HUES6 (cell line): ENCODE results near the gene MST1.

Experiments used
- H3K27ac ChIP-seq: 2 replicates; pipeline ENCODE4 v1.7.0; 2013; ENCODE audit warnings: low read depth, mild to moderate bottlenecking, low read length, inconsistent platforms
- H3K27me3 ChIP-seq: 2 replicates; pipeline ENCODE4 v1.6.1; 2013; ENCODE audit warnings: low read length; ENCODE audit not compliant: control insufficient read depth, insufficient read depth
- H3K36me3 ChIP-seq: 2 replicates; pipeline ENCODE4 v1.6.1; 2013; ENCODE audit warnings: low read length; ENCODE audit not compliant: control insufficient read depth, insufficient read depth
- H3K4me1 ChIP-seq: 2 replicates; pipeline ENCODE4 v1.6.1; 2013; ENCODE audit warnings: low read length; ENCODE audit not compliant: control insufficient read depth, insufficient read depth
- H3K4me3 ChIP-seq: 2 replicates; pipeline ENCODE4 v1.5.1; 2013; ENCODE audit warnings: low read depth, low read length
- H3K9ac ChIP-seq: one replicate; pipeline ENCODE4 v1.6.1; 2013; ENCODE audit warnings: mild to moderate bottlenecking, low read length
- H3K9me3 ChIP-seq: 2 replicates; pipeline ENCODE4 v1.6.1; 2013; ENCODE audit warnings: low read depth, low read length; ENCODE audit not compliant: control insufficient read depth, insufficient read depth

Gene MST1

GRCh38 chr3:49689046-49689907 lies at the start of gene MST1, which contains the start of gene RNF123:
Gene MST1, minus strand, starts transcription at chr3:49689474. Its CDS starts 783 bp downstream, at chr3:49688691.
Gene RNF123, plus strand, starts transcription at chr3:49689557. Its CDS starts 1,609 bp downstream, at chr3:49691166.
- Histone ChIP-seq H3K27ac (no peak within 1 kb of the TSS), H3K9me3 (no peaks in the 10 kb centered on the region), H3K4me1 (peaks cover 6% of the 10 kb centered on the region; the same call in 1 of the 2 replicates), H3K27me3 (no peaks in the 10 kb centered on the region), H3K36me3 (peaks cover 5% of the 10 kb centered on the region), H3K4me3 (peak within 1 kb of the TSS; percentile 86), H3K9ac (peak within 1 kb of the TSS; percentile 84)

GRCh38 chr3:49738067-49738713 lies 48.9 kb upstream of the MST1 start:
- Histone ChIP-seq H3K9me3 (no peaks in the 10 kb centered on the region), H3K4me3 (no peak overlapping the region), H3K27ac (no peak overlapping the region), H3K9ac (no peak overlapping the region), H3K36me3 (peaks cover 57% of the 10 kb centered on the region), H3K27me3 (no peaks in the 10 kb centered on the region), H3K4me1 (no peaks in the 10 kb centered on the region)

DNA sequence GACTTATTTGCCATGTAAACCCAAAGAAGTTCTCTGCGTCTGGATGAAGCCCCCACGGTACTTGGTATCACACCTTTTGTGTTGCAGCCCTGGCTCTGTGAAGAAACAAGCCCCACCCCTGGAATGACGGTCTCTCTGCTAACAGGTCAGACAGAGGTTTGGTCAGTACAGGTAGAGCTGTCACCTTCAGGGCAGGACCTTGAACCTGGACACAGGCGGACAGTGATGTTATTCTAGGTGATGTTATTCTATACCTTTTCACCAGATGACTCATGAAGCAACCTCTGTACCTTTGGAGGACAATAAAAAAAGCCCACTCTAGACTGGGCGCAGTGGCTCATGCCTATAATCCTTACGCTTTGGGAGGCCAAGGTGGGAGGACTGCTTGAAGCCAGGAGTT lies 45.5 kb upstream of the MST1 start:
- Histone ChIP-seq H3K9ac (no peak overlapping the region), H3K27ac (no peak overlapping the region), H3K4me1 (no peaks in the 10 kb centered on the region), H3K4me3 (no peak overlapping the region), H3K27me3 (no peaks in the 10 kb centered on the region), H3K36me3 (peaks cover 73% of the 10 kb centered on the region), H3K9me3 (no peaks in the 10 kb centered on the region)

GRCh38 chr3:49733551-49733950 lies 44.3 kb upstream of the MST1 start:
- no peak overlapping the region for H3K9ac ChIP-seq
- H3K4me3 ChIP-seq = no peak overlapping the region
- H3K9me3 ChIP-seq = no peaks in the 10 kb centered on the region
- peaks cover 70% of the 10 kb centered on the region for H3K36me3 ChIP-seq
- H3K27me3 ChIP-seq = no peaks in the 10 kb centered on the region
- no peaks in the 10 kb centered on the region for H3K4me1 ChIP-seq
- no peak overlapping the region for H3K27ac ChIP-seq

GRCh38 chr3:49732597-49732996 lies 43.3 kb upstream of the MST1 start:
- Histone ChIP-seq H3K4me1 (no peaks in the 10 kb centered on the region), H3K9ac (no peak overlapping the region), H3K36me3 (peaks cover 67% of the 10 kb centered on the region), H3K27me3 (no peaks in the 10 kb centered on the region), H3K4me3 (no peak overlapping the region), H3K9me3 (no peaks in the 10 kb centered on the region), H3K27ac (no peak overlapping the region)

DNA sequence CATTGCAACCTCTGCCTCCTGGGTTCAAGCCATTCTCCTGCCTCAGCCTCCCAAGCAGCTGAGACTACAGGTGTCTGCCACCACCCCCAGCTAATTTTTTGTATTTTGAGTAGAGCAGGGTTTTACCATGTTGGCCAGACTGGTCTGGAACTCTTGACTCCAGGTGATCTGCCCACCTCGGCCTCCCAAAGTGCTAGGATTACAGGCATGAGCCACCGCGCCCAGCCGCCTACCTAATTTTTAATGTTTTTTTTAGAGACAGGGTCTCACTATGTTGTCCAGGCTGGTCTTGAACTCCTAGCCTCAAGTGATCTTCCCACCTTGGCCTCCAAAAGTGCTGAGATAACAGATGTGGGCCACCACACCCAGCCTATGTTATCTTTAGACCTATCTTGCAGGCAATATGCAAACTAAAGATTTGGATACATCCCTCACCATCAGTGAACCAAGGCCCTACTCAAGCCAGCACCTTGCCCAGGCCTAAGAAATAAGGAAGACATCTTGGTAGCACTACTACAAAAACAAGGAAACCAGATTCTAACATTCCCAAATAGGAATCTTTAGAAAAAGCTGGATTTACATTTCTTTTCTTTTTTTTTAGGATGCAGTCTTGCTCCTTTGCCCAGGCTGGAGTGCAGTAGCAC lies 40.8 kb upstream of the MST1 start:
- Histone ChIP-seq H3K36me3 (peaks cover 64% of the 10 kb centered on the region), H3K4me1 (no peaks in the 10 kb centered on the region), H3K9me3 (no peaks in the 10 kb centered on the region), H3K9ac (no peak overlapping the region), H3K4me3 (no peak overlapping the region), H3K27ac (no peak overlapping the region), H3K27me3 (no peaks in the 10 kb centered on the region)

- Histone ChIP-seq H3K9ac (no peak overlapping the region), H3K27ac (no peak overlapping the region), H3K4me1 (peaks cover 6% of the 10 kb centered on the region; the same call in 1 of the 2 replicates), H3K4me3 (no peak overlapping the region), H3K27me3 (no peaks in the 10 kb centered on the region), H3K9me3 (no peaks in the 10 kb centered on the region), H3K36me3 (peaks cover 48% of the 10 kb centered on the region)
Measured at GRCh38 chr3:49727924-49728361, 38.7 kb upstream of the MST1 start.

GRCh38 chr3:49727154-49727923 lies 38.1 kb upstream of the MST1 start:
- H3K36me3 ChIP-seq = peaks cover 47% of the 10 kb centered on the region
- no peaks in the 10 kb centered on the region for H3K9me3 ChIP-seq
- no peak overlapping the region for H3K27ac ChIP-seq
- no peaks in the 10 kb centered on the region for H3K27me3 ChIP-seq
- H3K9ac ChIP-seq = no peak overlapping the region
- no peak overlapping the region for H3K4me3 ChIP-seq
- peaks cover 10% of the 10 kb centered on the region; the same call in 1 of the 2 replicates for H3K4me1 ChIP-seq

- Histone ChIP-seq H3K9ac (no peak overlapping the region), H3K4me1 (peaks cover 10% of the 10 kb centered on the region; the same call in 1 of the 2 replicates), H3K36me3 (peaks cover 47% of the 10 kb centered on the region), H3K9me3 (no peaks in the 10 kb centered on the region), H3K27ac (no peak overlapping the region), H3K4me3 (no peak overlapping the region), H3K27me3 (no peaks in the 10 kb centered on the region)
Measured at GRCh38 chr3:49725906-49726681, 36.8 kb upstream of the MST1 start.

- peak overlapping the region; percentile 73; the same call in 1 of the 2 replicates for H3K27ac ChIP-seq
- peak overlapping the region; percentile 89 for H3K9ac ChIP-seq
- H3K4me1 ChIP-seq = peaks cover 10% of the 10 kb centered on the region; the same call in 1 of the 2 replicates
- peaks cover 46% of the 10 kb centered on the region for H3K36me3 ChIP-seq
- H3K9me3 ChIP-seq = no peaks in the 10 kb centered on the region
- H3K27me3 ChIP-seq = no peaks in the 10 kb centered on the region
- peak overlapping the region; percentile 97 for H3K4me3 ChIP-seq
Measured at GRCh38 chr3:49724586-49724985, 35.3 kb upstream of the MST1 start.
